HG03457 (cell line): ENCODE measurements around the gene TXNIP.

Experiments
- ATAC-seq: cut with Tn5 transposase; IDR thresholded peaks from one replicate; pipeline ENCODE4 v1.9.1; 2021; ENCODE audit warnings: moderate number of reproducible peaks; ENCODE audit not compliant: unreplicated experiment

The TXNIP gene

GRCh38 chr1:145946477-145946986 is 49.8 kb downstream of the TXNIP start:
- ATAC-seq, result no peak

DNA sequence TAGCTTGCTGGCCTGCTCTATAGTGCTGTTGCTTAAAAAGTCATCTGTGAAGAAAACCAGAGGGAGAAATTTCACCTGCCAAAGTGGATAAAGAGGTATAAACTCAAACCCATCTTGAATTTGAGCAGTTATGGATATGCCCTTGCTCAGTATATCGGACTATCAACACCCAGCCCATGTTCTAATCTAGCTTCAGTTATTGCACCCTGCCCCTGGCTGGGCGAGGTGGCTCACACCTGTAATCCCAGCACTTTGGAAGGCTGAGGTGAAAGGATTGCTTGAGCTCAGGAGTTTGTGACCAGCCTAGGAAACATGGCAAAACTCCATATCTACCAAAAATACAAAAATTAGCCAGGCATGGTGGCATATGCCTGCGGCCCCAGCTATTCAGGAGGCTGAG is 51.8 kb downstream of the TXNIP start:
- no peak for ATAC-seq

- ATAC-seq, result no peak
Measured at GRCh38 chr1:145942871-145943270, 53.5 kb downstream of the TXNIP start.
